ENCODE data around the gene EFCAB8.

DNA sequence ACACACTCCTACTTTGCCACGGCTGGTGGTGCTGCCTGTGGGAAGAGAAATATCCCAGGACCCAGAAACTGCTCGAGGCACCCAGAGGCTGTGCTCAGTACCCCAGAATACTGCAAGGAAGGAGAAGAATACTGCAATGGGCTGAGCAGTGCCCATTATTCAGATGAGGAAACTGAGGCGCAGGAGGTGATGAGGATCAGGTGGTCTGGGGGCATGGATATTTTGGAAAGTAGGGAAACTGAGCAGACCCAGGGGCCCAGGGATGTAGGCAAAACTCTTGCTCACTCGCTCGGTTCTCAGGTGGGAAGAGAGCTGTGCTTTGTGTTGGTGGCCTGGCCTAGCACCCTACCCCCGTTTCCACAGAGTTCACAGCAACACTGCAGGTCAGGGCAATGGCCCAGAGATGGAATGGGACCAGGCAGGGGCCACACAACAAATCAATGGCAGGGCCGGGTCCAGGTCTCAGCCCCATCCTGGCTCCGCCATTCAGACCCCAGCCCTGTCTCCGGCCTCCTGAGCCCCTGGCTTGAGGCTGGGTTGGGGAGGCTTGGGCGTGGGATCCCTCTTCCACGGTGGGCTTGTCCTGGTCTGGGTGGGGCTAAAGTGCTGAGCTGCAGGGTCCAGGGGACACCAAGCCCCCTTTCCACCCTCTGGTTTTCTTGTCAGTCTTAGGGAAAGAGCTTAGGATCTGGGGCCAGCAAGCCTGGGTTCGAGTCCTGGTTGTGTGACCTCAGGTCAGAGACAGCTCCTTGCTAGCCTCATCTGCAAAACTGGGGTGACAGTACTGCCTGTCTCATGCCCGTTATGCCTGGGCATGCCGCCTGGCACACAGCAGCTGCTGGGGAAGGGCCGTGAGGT is 111.6 kb downstream of the EFCAB8 start:
- TF ChIP-seq, protein P1, sequence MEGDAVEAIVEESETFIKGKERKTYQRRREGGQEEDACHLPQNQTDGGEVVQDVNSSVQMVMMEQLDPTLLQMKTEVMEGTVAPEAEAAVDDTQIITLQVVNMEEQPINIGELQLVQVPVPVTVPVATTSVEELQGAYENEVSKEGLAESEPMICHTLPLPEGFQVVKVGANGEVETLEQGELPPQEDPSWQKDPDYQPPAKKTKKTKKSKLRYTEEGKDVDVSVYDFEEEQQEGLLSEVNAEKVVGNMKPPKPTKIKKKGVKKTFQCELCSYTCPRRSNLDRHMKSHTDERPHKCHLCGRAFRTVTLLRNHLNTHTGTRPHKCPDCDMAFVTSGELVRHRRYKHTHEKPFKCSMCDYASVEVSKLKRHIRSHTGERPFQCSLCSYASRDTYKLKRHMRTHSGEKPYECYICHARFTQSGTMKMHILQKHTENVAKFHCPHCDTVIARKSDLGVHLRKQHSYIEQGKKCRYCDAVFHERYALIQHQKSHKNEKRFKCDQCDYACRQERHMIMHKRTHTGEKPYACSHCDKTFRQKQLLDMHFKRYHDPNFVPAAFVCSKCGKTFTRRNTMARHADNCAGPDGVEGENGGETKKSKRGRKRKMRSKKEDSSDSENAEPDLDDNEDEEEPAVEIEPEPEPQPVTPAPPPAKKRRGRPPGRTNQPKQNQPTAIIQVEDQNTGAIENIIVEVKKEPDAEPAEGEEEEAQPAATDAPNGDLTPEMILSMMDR (IDR thresholded peaks at IDR 0.05; ENCODE audit: insufficient read depth, low read depth, low read length), result no peak
- no peak for TF ChIP-seq EZH2 (IDR thresholded peaks at IDR 0.05; ENCODE audit: insufficient read depth, low read length)

Data from astrocyte (in vitro differentiated cells and primary cell).